ENCODE measurements around the gene RAB27B.

The RAB27B gene

GRCh38 chr18:54872681-54873080, 44.4 kb downstream of the RAB27B start:
- DNase-seq = no peak

DNA sequence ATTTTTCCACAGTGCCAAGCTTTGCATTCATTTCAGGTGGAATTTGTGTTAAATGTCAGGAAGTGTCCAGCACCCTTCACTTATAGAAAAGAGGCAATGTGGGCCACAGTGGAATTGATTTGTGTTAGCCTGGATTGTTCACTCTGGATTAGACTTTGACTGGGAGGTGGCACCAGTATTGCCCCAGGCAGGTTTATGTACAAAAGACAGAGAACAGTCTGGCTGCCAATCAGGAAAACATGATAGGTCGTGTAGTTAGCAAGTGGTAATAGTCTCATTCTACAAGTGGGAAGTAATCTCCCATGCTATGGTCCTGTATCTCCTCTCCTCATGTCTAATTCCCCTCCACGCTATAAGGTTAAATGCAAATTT, 45.6 kb downstream of the RAB27B start:
- DNase-seq = no peak

- DNase-seq = no peak
Measured at GRCh38 chr18:54875063-54875462, 46.8 kb downstream of the RAB27B start.

GRCh38 chr18:54877076-54877475, 48.8 kb downstream of the RAB27B start:
- DNase-seq = no peak

- DNase-seq = no peak
Measured at GRCh38 chr18:54878159-54878622, 49.9 kb downstream of the RAB27B start.

DNA sequence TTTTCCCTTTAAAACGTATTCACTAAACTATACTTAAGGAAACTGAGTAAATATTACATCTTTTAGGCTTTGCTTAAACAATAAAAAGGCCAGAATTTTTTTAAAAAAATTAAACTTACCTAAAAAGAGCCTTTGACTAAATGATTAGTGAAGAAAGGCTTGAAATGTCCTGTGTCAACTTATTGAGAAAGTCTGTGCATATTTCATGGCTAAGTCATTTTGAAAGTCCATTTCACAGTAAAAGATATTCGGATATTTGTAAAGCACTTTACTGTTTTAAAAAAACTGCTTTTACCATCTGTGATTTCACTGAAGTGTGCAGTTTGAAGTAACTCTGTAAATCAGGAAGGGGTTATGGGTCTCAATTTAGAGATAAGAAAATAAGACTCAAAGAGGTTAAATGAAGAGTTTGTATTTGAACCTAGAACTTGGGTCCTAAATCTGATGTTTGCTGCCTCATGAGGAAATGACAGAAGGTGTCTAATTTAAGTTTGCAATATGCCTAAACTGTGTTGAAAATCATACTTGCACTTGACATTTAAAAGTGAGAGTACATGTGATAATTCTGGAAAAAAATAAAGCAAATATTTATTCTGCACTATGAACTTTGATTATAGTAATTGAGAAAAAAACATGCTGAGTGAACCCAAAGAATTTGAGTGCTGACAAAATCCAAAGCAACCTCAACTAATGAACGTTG, 50.5 kb downstream of the RAB27B start:
- no peak for DNase-seq

GRCh38 chr18:54879691-54880090, 51.4 kb downstream of the RAB27B start:
- DNase-seq = no peak

DNA sequence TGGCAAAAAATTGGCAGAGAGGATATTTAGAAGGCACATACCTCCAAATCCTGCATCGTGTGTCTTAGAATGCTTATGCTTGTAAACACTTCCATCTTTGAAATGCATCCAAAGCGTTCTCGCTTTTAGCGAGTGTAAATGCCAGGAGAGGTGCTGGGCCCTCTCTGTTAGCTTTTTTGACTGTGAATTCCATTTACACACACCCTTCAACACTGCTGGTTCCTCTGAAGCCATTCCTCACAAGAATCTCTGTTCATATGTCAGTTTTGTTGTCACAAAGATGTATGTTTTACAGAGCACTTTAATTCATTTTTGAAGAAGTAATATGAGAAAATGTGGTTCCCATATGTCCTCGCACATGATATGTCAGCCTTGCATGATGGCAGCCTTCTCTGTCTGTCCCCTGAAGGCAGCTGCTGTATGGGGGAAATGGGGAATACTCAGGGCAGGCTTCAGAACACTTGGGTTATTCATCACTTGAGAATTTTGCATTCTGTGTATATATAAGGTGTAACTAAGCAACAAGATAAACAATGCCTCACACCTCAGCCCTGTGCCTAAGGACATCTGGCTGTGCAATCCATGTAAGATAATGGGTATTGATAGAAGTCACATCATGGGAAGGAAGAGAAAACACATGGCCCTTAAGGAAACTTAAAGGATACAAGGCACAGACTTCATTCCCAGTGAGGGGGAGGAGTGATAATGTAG, 52.3 kb downstream of the RAB27B start:
- no peak for DNase-seq

DNA sequence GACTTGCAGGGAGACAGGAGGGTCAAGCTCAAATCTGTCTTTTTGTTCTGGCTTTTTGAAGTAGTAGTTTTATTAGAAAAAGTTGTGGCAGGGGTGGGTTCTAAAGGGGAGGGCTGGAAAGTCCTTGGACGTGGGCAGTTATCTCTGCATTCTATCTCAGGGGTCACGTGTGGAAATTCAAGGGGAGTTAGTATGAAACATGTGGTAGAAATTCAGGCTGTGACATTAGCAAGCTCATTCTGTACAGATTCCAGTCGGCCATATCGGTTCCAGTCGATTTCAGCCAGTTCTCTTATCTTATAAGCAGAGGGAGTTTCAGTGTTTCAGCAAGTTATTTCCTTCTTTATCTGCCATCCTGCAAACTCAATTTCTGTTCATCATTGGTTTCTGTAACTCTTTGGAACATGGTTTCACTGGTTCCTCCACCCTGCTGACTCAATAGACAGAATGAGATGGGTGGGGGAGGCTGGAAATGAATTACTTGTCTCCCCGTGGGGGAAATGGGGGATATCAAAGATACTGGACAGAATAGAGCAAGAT, 53.0 kb downstream of the RAB27B start:
- no peak for DNase-seq

DNA sequence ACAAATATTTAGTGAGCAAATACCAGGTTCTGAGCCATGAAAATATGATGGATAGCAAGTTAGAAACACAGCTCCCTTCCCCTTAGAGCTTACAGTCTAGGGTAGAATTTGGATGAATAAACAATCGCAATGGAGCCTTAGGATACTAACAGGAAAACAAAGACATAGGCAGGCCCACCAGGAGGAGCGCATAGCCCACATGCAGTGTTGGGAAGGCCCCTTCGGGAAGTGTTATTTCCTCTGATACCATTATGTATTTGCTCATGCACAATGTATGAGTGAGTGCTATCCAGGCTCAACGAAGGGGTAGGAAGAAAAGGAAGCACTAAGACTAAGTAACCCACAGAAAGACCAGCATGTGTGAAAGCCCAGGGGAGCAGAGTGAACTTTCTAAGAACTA, 54.0 kb downstream of the RAB27B start:
- DNase-seq = no peak

DNA sequence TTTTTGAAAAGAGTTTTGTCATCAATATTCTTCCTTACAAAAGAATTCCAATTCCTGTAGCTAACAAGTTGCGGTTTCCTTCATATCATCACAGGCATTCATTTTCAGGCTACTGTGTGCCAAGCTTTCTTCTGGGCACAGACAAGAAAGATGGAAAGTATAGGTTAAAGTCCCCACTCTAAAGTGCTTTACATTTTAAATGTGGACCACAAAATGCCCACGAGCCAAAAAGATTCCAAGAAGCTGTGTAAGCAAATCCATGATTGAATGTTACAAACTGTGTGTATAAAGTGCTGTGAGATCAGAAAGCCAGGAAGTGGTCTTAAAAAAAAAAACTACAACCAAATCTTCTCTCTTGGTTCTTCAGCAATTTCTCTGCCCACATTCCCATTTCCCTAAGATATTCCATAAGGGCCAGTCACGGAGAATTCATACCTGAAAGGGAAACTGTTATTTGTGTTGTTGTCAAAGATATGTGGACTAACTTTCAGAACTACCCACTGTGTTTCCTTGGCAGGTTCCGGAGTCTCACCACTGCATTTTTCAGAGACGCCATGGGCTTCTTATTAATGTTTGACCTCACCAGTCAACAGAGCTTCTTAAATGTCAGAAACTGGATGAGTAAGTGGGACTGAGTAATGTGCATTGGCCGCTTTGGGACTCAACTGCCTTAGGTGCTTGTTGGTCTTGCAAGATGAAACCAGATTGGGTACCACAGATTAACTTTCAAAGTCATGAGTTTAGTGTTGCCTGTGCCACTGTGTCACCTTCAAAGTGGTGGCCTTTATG, 55.7 kb downstream of the RAB27B start:
- DNase-seq = no peak

- no peak for DNase-seq
Measured at GRCh38 chr18:54888378-54888777, 60.1 kb downstream of the RAB27B start.

DNA sequence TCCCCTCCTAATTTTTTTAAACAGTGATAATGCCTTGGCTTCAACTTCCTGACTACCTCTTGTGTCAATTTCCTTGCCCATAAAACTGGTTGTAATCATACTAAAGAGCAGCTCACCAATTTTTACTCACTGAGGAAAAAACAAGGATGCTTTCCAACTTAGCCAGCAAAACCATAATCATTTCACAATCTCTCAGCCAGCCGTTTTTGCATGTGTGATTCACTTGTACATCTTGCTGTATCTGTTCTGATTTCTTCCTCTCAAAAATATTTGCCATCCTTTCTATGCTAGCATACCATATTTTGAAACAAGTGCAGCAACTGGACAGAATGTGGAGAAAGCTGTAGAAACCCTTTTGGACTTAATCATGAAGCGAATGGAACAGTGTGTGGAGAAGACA, 60.7 kb downstream of the RAB27B start:
- DNase-seq = no peak

- no peak for DNase-seq
Measured at GRCh38 chr18:54899500-54899899, 71.2 kb downstream of the RAB27B start.

DNA sequence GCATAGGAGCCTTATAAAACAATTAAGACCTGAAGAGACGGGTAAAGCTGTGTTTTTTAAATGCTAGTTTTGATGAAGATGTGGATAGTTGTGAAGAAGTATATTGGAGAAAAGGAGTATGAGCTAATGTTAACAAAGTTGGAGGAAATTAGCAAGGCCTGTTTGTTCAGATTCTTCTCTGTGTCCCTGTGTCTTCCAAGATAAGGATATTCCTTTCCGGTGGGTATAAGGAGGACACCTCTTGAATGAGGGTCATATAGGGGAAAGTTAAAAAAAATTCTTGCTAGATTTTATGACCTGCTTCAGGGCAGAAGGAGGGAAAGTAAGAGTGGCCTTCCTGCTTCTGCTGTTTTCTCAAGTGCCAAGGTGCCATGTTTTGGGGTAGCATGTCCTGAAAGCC, 72.0 kb downstream of the RAB27B start:
- DNase-seq = no peak

- no peak for DNase-seq
Measured at GRCh38 chr18:54904581-54904980, 76.3 kb downstream of the RAB27B start.

DNA sequence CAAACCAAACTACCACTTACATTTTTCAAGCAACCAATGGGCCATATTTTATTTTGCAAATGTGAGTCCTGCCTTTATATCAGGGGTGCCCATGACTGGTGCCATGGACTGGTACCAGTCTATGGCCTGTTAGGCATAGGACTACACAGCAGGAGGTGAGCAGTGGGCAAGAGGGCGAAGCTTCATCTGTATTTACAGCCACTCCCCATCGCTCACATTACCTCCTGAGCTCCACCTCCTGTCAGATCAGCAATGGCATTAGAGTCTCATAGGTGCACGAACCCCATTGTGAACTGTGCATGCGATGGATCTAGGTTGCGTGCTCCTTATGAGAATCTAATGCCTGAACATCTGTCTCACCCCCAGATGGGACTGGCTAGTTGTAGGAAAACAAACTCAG, 77.4 kb downstream of the RAB27B start:
- DNase-seq = no peak

DNA sequence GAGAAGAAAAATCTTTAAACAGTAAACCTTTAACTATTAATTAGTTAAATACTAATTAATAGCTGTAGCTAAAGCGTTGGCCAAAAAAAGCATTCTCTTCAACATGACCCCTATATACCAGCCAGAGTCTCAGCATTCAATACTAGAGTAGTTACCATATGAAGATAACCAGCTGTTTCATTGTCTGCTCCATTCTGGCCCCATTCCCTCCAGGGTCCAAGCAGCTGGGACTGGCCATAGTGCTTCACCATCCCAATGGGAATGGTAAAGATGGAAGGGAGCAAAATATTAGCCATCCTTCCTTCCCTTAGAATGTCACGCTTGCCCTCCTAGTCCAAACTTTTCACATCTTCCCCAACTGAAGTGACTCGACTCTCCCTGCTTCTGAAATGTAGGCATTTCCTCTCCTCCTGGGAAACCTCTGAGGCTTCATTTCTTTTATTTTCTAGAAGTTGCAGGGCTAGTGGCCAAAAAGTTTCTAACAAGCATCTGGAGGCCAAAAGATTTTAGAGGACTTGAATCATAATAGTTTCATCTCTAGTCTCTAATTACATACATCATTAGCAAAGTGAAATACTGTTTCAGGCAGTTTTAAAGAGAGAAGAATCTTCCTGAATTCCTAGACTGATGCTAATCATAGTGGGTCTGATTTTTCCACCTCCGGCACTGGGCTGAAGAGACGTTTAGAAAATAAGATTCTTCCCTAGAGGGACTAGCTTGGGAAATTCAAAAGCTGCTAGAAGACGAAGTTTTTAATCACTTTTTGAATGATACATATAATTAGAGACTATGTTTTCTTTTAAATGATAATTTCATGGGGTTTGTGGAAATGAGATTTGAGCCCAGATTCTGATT, 78.3 kb downstream of the RAB27B start:
- DNase-seq = no peak

DNA sequence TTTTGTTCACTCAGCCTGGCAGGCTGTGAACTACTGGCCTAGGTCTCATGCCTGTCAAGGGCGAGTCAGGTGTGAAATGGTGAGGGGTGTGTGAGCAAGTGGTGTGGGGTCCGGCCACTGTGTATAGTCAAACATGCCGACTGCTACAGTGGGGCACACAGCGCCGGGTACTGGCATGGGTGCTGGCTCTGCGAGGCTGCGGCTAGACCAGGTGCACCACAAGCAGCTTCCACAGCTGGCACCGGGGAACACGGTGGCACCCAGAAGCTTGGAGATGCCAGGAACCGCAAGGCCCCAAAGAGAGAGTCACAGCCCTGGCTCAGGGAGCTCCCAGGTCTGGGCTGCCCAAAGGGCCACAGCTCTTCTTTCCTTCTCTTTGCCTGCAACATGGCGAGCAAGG, 81.3 kb downstream of the RAB27B start:
- no peak for DNase-seq

DNA sequence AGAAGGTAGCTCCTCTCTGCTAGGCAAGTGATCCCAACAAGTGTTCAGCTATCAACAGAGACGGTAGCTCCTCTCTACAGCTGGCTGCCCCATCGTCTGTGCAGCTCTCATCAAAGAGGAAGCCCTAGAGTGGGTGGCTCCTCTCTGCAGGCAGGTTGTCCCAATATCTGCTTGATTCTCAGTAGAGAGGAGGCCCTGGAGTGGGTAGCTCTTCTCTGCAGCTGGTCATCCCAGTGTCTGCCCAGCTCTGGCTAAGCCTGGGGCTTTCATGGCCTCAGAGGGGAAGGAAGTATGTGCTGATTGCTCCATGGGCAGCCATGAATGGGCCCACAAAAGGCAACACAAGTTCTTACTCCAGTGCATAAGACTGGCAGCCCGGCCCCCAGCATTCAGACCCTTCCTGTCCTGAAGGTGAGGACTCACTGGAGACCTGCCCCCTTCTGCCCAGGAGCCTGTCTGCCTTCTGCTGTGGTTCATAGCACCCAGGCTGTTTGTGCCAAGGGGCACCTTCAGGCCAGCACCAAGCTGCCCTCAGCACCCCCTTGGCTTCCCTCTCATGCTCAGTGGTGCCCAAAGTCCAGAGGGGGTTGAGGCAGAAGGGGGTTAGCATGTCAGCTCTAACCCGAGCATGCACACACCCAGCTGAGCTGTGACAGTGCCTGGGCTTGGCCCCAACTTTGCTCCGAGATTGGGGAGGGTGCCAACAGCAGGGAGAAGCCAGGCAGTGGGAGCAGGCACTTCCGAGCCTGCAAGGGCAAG, 82.1 kb downstream of the RAB27B start:
- no peak for DNase-seq

- no peak for DNase-seq
Measured at GRCh38 chr18:54911551-54911950, 83.3 kb downstream of the RAB27B start.

GRCh38 chr18:54914816-54915215, 86.5 kb downstream of the RAB27B start:
- no peak for DNase-seq
